Caco-2 (cell line): Measurements from ENCODE around the gene PAPPA. TPM values are rescaled to one million over a fixed set of nuclear protein-coding genes. Genes with fewer than 3 reads are reported as not detected.

Source experiments
- BruUV-seq: library from RNA; stranded (reverse); fragments of 400-500 nt; replicated peaks from 2 replicates; lab custom pipeline; 2021; lab: Mats Ljungman, UMichigan
- CTCF ChIA-PET: fragments of 300-600 bp; sonication (Branson Sonifier 250); formaldehyde crosslinking; loops from one replicate; lab custom pipeline; 2022; ENCODE audit warnings: antibody characterized with exemption; lab: Charles Lee
- POLR2A ChIA-PET: fragments of 300-600 bp; sonication (Branson Sonifier 250); formaldehyde crosslinking; loops from one replicate; lab custom pipeline; 2022; ENCODE audit warnings: antibody characterized with exemption; lab: Charles Lee
- DNase-seq, 2 experiments: peaks; one replicate each; pipeline versions ENCODE4 v3.0.0 to v3.0.0-alpha.2; 2020 to 2022
- H3K27me3 ChIP-seq: replicated peaks from 2 replicates; pipeline ENCODE4 v1.6.0; 2011; ENCODE audit warnings: low read length; ENCODE audit not compliant: control insufficient read depth, insufficient read depth
- H3K36me3 ChIP-seq: 2 replicates; pipeline ENCODE4 v1.5.1; 2011; ENCODE audit warnings: low read length; ENCODE audit not compliant: control insufficient read depth, insufficient read depth
- H3K4me1 ChIP-seq: fragments of 250-450 bp; sonication (Bioruptor Pico); 2 replicates; pipeline ENCODE4 v1.5.1; 2020; ENCODE audit warnings: mild to moderate bottlenecking
- H3K4me3 ChIP-seq: 2 replicates; pipeline ENCODE4 v1.5.1; 2011; ENCODE audit warnings: low read depth, mild to moderate bottlenecking, control low read depth, low read length
- H3K9me3 ChIP-seq: fragments of 250-450 bp; sonication (Bioruptor Pico); 2 replicates; pipeline ENCODE4 v1.5.1; 2020; ENCODE audit warnings: mild to moderate bottlenecking, moderate library complexity
- H3K27ac Mint-ChIP-seq: one replicate; pipeline ENCODE4 v1.8.0; 2022; ENCODE audit warnings: mixed read lengths; ENCODE audit not compliant: unreplicated experiment
- H3K27me3 Mint-ChIP-seq: one replicate; pipeline ENCODE4 v1.8.0; 2022; ENCODE audit warnings: mixed read lengths; ENCODE audit not compliant: insufficient read depth, unreplicated experiment
- H3K36me3 Mint-ChIP-seq: one replicate; pipeline ENCODE4 v1.8.0; 2022; ENCODE audit warnings: mild to moderate bottlenecking, mixed read lengths; ENCODE audit not compliant: insufficient read depth, unreplicated experiment
- H3K4me1 Mint-ChIP-seq: one replicate; pipeline ENCODE4 v1.8.0; 2022; ENCODE audit warnings: low read depth, mixed read lengths; ENCODE audit not compliant: unreplicated experiment
- H3K4me3 Mint-ChIP-seq: one replicate; pipeline ENCODE4 v1.8.0; 2022; ENCODE audit warnings: mild to moderate bottlenecking, moderate library complexity, mixed read lengths; ENCODE audit not compliant: unreplicated experiment
- H3K9me3 Mint-ChIP-seq: one replicate; pipeline ENCODE4 v1.8.0; 2022; ENCODE audit warnings: mixed read lengths; ENCODE audit not compliant: unreplicated experiment
- CTCF ChIP-seq, 2 experiments: fragments of 200-600 bp in 1 of 2; IDR thresholded peaks; 1 replicate in 1 of 2; 2 replicates in 1 of 2; pipeline versions ENCODE4 v1.5.1 to v1.8.0; 2011 to 2022; ENCODE audit warnings: antibody characterized with exemption in 1 of 2, control low read depth in 1 of 2, inconsistent platforms in 1 of 2, low read depth in 1 of 2, low read length in 1 of 2, mild to moderate bottlenecking in 1 of 2, moderate library complexity in 1 of 2; ENCODE audit not compliant: insufficient read depth in 1 of 2, severe bottlenecking in 1 of 2, unreplicated experiment in 1 of 2
- intact Hi-C: fragments of 100-400 bp; cut with micrococcal nuclease; formaldehyde crosslinking; loops from one replicate; pipeline ENCODE4 v1.10.0; 2022; ENCODE audit not compliant: unreplicated experiment
- total RNA-seq: library from RNA; stranded (reverse); gene quantifications from 2 replicates; pipeline ENCODE4 v1.2.3, GENCODE V29; 2022

The PAPPA gene
- total RNA-seq, 1 experiment from 2014 or later, result not detected

GRCh38 chr9:116378873-116379272 lies 225.3 kb downstream of the PAPPA start:
- POLR2A ChIA-PET, result no interaction called here

DNA sequence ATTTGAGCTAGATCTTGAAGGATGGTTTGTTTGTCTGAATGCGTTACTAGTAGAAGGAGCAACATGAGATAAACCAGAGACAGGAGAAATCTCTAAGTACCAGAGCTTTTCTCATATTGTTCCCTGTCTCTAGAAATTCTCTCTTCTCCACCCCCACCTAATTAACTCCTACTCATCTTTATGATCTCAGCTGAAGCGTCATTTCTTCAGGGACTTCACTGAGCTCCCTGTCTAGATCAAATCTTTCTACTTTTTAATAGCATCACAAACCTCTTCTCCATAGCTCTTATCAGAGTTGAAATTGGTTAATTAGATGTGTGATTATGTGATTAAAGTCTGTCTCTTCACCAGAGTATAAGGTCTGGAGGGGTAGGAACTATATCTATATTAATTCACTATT lies 226.2 kb downstream of the PAPPA start:
- H3K4me3 Mint-ChIP-seq, result no peak overlapping the region
- no peaks in the 10 kb centered on the region for H3K27me3 ChIP-seq
- H3K4me3 ChIP-seq, result no peak overlapping the region
- POLR2A ChIA-PET, result interaction anchor here (0.5 kb wide), 1 partner anchor 788 kb away, joined by 3 read pairs; no protein-coding TSS in a partner anchor
- H3K27ac Mint-ChIP-seq, result no peak overlapping the region
- no peaks in the 10 kb centered on the region for H3K36me3 Mint-ChIP-seq
- H3K4me1 ChIP-seq, result no peaks in the 10 kb centered on the region
- no peaks in the 10 kb centered on the region for H3K4me1 Mint-ChIP-seq
- no peaks in the 10 kb centered on the region for H3K36me3 ChIP-seq
- no peak for TF ChIP-seq CTCF (IDR thresholded peaks at IDR 0.05; ENCODE audit: insufficient read depth in 1 of 2, low read depth in 1 of 2, low read length in 1 of 2, severe bottlenecking in 1 of 2, unreplicated experiment in 1 of 2)
- CTCF ChIA-PET, result interaction anchor here (0.8 kb wide), 1 partner anchor 105 kb away, joined by 4 read pairs; no protein-coding TSS in a partner anchor
- H3K9me3 Mint-ChIP-seq, result no peaks in the 10 kb centered on the region
- no TSS peak for BruUV-seq
- no peaks in the 10 kb centered on the region for H3K9me3 ChIP-seq
- DNase-seq, result no peak
- H3K27me3 Mint-ChIP-seq, result no peaks in the 10 kb centered on the region
- intact Hi-C loops, result no loop called here

More at GRCh38 chr9:116378873-116379272, 225.3 kb downstream of the PAPPA start:
- intact Hi-C loops, result no loop called here
- Histone ChIP-seq H3K4me3 (no peak overlapping the region), H3K27me3 (no peaks in the 10 kb centered on the region), H3K36me3 (no peaks in the 10 kb centered on the region), H3K4me1 (no peaks in the 10 kb centered on the region), H3K9me3 (no peaks in the 10 kb centered on the region)
- CTCF ChIA-PET, result no interaction called here
- H3K4me3 Mint-ChIP-seq, result no peak overlapping the region
- no peaks in the 10 kb centered on the region for H3K36me3 Mint-ChIP-seq
- BruUV-seq, result no TSS peak
- no peaks in the 10 kb centered on the region for H3K4me1 Mint-ChIP-seq
- DNase-seq, result no peak
- no peak overlapping the region for H3K27ac Mint-ChIP-seq
- no peaks in the 10 kb centered on the region for H3K9me3 Mint-ChIP-seq
- H3K27me3 Mint-ChIP-seq, result no peaks in the 10 kb centered on the region
- TF ChIP-seq CTCF (IDR thresholded peaks at IDR 0.05; ENCODE audit: insufficient read depth in 1 of 2, low read depth in 1 of 2, low read length in 1 of 2, severe bottlenecking in 1 of 2, unreplicated experiment in 1 of 2), result no peak

GRCh38 chr9:116380496-116380995 lies 227.0 kb downstream of the PAPPA start:
- CTCF ChIA-PET, result interaction anchor here (0.8 kb wide), 1 partner anchor 106 kb away, joined by 4 read pairs; no protein-coding TSS in a partner anchor
- Histone ChIP-seq H3K36me3 (no peaks in the 10 kb centered on the region), H3K9me3 (no peaks in the 10 kb centered on the region), H3K4me1 (no peaks in the 10 kb centered on the region), H3K27me3 (no peaks in the 10 kb centered on the region), H3K4me3 (no peak overlapping the region)
- Mint-ChIP-seq H3K9me3 (no peaks in the 10 kb centered on the region), H3K4me3 (no peak overlapping the region), H3K36me3 (no peaks in the 10 kb centered on the region), H3K27me3 (no peaks in the 10 kb centered on the region), H3K27ac (no peak overlapping the region), H3K4me1 (no peaks in the 10 kb centered on the region)
- intact Hi-C loops, result no loop called here
- POLR2A ChIA-PET, result no interaction called here
- no peak for DNase-seq
- no peak for TF ChIP-seq CTCF (IDR thresholded peaks at IDR 0.05; ENCODE audit: insufficient read depth in 1 of 2, low read depth in 1 of 2, low read length in 1 of 2, severe bottlenecking in 1 of 2, unreplicated experiment in 1 of 2)
- no TSS peak for BruUV-seq
